K562 (cell line): ENCODE results near the gene RXRA. TPM values are rescaled to one million over a fixed set of nuclear protein-coding genes. Genes with fewer than 3 reads are reported as not detected.
A peak's percentile ranks its signal among the peaks of the same experiment; 100 is the strongest.

Experiments
- CUX1 ChIP-seq: fragments of 200-800 bp; sonication (Bioruptor generic); IDR thresholded peaks from 2 replicates; pipeline ENCODE4 v1.6.1; 2016; ENCODE audit warnings: missing genetic modification characterization, missing compliant biosample characterization
- DIDO1 ChIP-seq: fragments of 450-650 bp; IDR thresholded peaks from 2 replicates; pipeline ENCODE4 v1.6.1; 2016; ENCODE audit warnings: low read depth, missing biosample characterization, missing genetic modification characterization
- JUNB ChIP-seq: fragments of 450-650 bp; formaldehyde crosslinking; conservative IDR thresholded peaks from 2 replicates; pipeline ENCODE4 v1.4.0; 2020; ENCODE audit warnings: mild to moderate bottlenecking
- MBD1 ChIP-seq: fragments of 250-450 bp; sonication (Bioruptor Pico); IDR thresholded peaks from 2 replicates; pipeline ENCODE4 v1.8.0; 2022; ENCODE audit warnings: inconsistent platforms
- NFIC ChIP-seq: fragments of 450-650 bp; IDR thresholded peaks from 2 replicates; pipeline ENCODE4 v1.6.1; 2017; ENCODE audit warnings: mild to moderate bottlenecking, inconsistent platforms
- NR2C2 ChIP-seq, 2 experiments: fragments of 200-800 bp in 1 of 2; sonication (Bioruptor generic) in 1 of 2; sonication (generic) in 1 of 2; formaldehyde crosslinking in 1 of 2; IDR thresholded peaks; 2 replicates each; pipeline versions ENCODE4 v1.6.1 to v1.8.0; 2016 to 2022; ENCODE audit warnings: mild to moderate bottlenecking in 1 of 2, missing compliant biosample characterization in 1 of 2, missing genetic modification characterization in 1 of 2, missing genetic modification reagents in 1 of 2
- PATZ1 ChIP-seq: fragments of 250-450 bp; sonication (Bioruptor Pico); IDR thresholded peaks from 2 replicates; pipeline ENCODE4 v1.5.0; 2020; ENCODE audit warnings: mild to moderate bottlenecking, borderline replicate concordance
- PRPF4 ChIP-seq: fragments of 200-400 bp; formaldehyde crosslinking; IDR thresholded peaks from one replicate; pipeline ENCODE4 v1.6.1; 2017; ENCODE audit warnings: low read length, low read depth, mild to moderate bottlenecking; ENCODE audit not compliant: insufficient read depth, poor library complexity, severe bottlenecking
- PYGO2 ChIP-seq: fragments of 450-650 bp; IDR thresholded peaks from 2 replicates; pipeline ENCODE4 v1.6.1; 2016; ENCODE audit warnings: mild to moderate bottlenecking, missing genetic modification characterization, moderate library complexity, missing compliant biosample characterization
- RBM22 ChIP-seq: fragments of 200-400 bp; formaldehyde crosslinking; IDR thresholded peaks from 2 replicates; pipeline ENCODE4 v1.6.1; 2018; ENCODE audit warnings: low read length, low read depth; ENCODE audit not compliant: poor library complexity, severe bottlenecking
- RUNX1 ChIP-seq: sonication (generic); IDR thresholded peaks from 2 replicates; pipeline ENCODE4 v1.6.1; 2016; ENCODE audit warnings: antibody characterized with exemption, low read depth
- THRAP3 ChIP-seq: fragments of 450-650 bp; IDR thresholded peaks from 2 replicates; pipeline ENCODE4 v1.6.1; 2016; ENCODE audit warnings: mild to moderate bottlenecking, inconsistent platforms, borderline replicate concordance
- UBTF ChIP-seq, 2 experiments: IDR thresholded peaks; 2 replicates each; pipeline ENCODE4 v1.6.1; 2012; ENCODE audit warnings: improper control_type of control experiment in 2 of 2, low read depth in 2 of 2, low read length in 2 of 2, borderline replicate concordance in 1 of 2
- polyA plus RNA-seq, 8 experiments: library from polyadenylated mRNA; depleted of rRNA in 4 of 8; stranded (reverse) in 5 of 8; unstranded in 3 of 8; fragments of >200 nt; fragmentation: Nextera tagmentation in 2 of 8; fragmentation: Illumina TruSeq in 1 of 8; extraction: Ambion mirVana in 2 of 8; extraction: Trizol in 1 of 8; gene quantifications; 2 replicates each; pipeline versions ENCODE4 v1.2.1 to v1.2.3, GENCODE V29; 2011 to 2014; ENCODE audit warnings: inconsistent platforms in 1 of 8, missing spikeins in 1 of 8
- total RNA-seq, 7 experiments: library from RNA; depleted of rRNA in 6 of 7; stranded (reverse); fragments of >200 nt in 6 of 7; fragmentation: Illumina TruSeq in 2 of 7; extraction: Trizol in 2 of 7; gene quantifications; 2 replicates each; pipeline versions ENCODE4 v1.2.1 to v1.2.3, GENCODE V29; 2011 to 2021; ENCODE audit warnings: low replicate concordance in 1 of 7

The RXRA gene
- total and polyA plus RNA-seq, 9 of the 15 experiments (the other 6 are each of a cell fraction or from before 2014, with no cell fraction given), result 0.35 to 23.6 (median 4.6) TPM

GRCh38 chr9:134338394-134339182 lies 12.3 kb downstream of the RXRA start (continued):
- TF ChIP-seq DIDO1 (tag), result no peak
- no peak for TF ChIP-seq CUX1 (CRISPR knock-in tag)
- no peak for TF ChIP-seq JUNB (CRISPR knock-in tag)
- no peak for TF ChIP-seq NR2C2 (CRISPR knock-in tag; IDR thresholded peaks at IDR 0.05)
- TF ChIP-seq NR2C2 (tag; IDR thresholded peaks at IDR 0.05), result peak; percentile 60
- no peak for TF ChIP-seq PRPF4
- TF ChIP-seq MBD1 (CRISPR knock-in tag), result no peak
- no peak for TF ChIP-seq THRAP3
- 0 out of 4 replicates have a peak, but pooled peaks of 1 of the 2 experiments have one; percentile 47 for TF ChIP-seq UBTF (IDR thresholded peaks at IDR 0.05; ENCODE audit: borderline replicate concordance in 1 of 2, low read depth in 2 of 2, low read length in 2 of 2)
- TF ChIP-seq RBM22, result peak; percentile 76
- no peak for TF ChIP-seq PYGO2
- no peak for TF ChIP-seq PATZ1
- TF ChIP-seq RUNX1, result peak; percentile 89
- TF ChIP-seq NFIC, result peak; percentile 95
